Endothelial cell (in vitro differentiated cells): ENCODE measurements around the gene KHSRP. TPM values are rescaled to one million over a fixed set of nuclear protein-coding genes. Genes with fewer than 3 reads are reported as not detected.
A peak's percentile ranks its signal among the peaks of the same experiment; 100 is the strongest.

Experiments used
- DNase-seq: peaks from one replicate; pipeline ENCODE4 v3.0.0; 2021; ENCODE audit warnings: low spot score
- H3K27ac Mint-ChIP-seq: one replicate; pipeline ENCODE4 v1.8.0; 2021; ENCODE audit warnings: mixed read lengths, inconsistent platforms; ENCODE audit not compliant: unreplicated experiment
- H3K27me3 Mint-ChIP-seq: one replicate; pipeline ENCODE4 v1.8.0; 2021; ENCODE audit warnings: mild to moderate bottlenecking, moderate library complexity, mixed read lengths, inconsistent platforms; ENCODE audit not compliant: unreplicated experiment
- H3K36me3 Mint-ChIP-seq: one replicate; pipeline ENCODE4 v1.8.0; 2021; ENCODE audit warnings: mild to moderate bottlenecking, low read depth, mixed read lengths, inconsistent platforms; ENCODE audit not compliant: unreplicated experiment
- H3K4me1 Mint-ChIP-seq: one replicate; pipeline ENCODE4 v1.8.0; 2021; ENCODE audit warnings: mild to moderate bottlenecking, mixed read lengths, inconsistent platforms; ENCODE audit not compliant: unreplicated experiment
- H3K4me3 Mint-ChIP-seq: one replicate; pipeline ENCODE4 v1.8.0; 2021; ENCODE audit warnings: mild to moderate bottlenecking, mixed read lengths, inconsistent platforms; ENCODE audit not compliant: unreplicated experiment
- H3K9me3 Mint-ChIP-seq: one replicate; pipeline ENCODE4 v1.8.0; 2021; ENCODE audit warnings: mixed read lengths, inconsistent platforms; ENCODE audit not compliant: unreplicated experiment
- CTCF ChIP-seq: fragments of 200-600 bp; sonication (generic); IDR thresholded peaks from one replicate; pipeline ENCODE4 v1.5.0; 2021; ENCODE audit warnings: antibody characterized with exemption; ENCODE audit not compliant: unreplicated experiment
- total RNA-seq: library from RNA; stranded (reverse); fragmentation: NEBNext Ultra II Directional; extraction: Animal tissue kit (Norgen Biotek cat#: 25700); gene quantifications from one replicate; pipeline ENCODE4 v1.2.1, GENCODE V29; 2021; ENCODE audit not compliant: unreplicated experiment

KHSRP gene
- total RNA-seq, 1 donor from 2014 or later = 290 TPM

GRCh38 chr19:6378041-6378440 lies 46.6 kb downstream of the KHSRP start:
- TF ChIP-seq CTCF = no peak
- Mint-ChIP-seq H3K9me3 (no peaks in the 10 kb centered on the region), H3K27me3 (peaks cover 7% of the 10 kb centered on the region), H3K4me1 (peaks cover 3% of the 10 kb centered on the region), H3K4me3 (no peak overlapping the region), H3K27ac (no peak overlapping the region), H3K36me3 (peaks cover 35% of the 10 kb centered on the region)
- DNase-seq = no peak

GRCh38 chr19:6376512-6377190 lies 48.0 kb downstream of the KHSRP start:
- H3K36me3 Mint-ChIP-seq = peaks cover 32% of the 10 kb centered on the region
- H3K4me3 Mint-ChIP-seq = no peak overlapping the region
- H3K9me3 Mint-ChIP-seq = no peaks in the 10 kb centered on the region
- peaks cover 11% of the 10 kb centered on the region for H3K27me3 Mint-ChIP-seq
- no peak for DNase-seq
- peaks cover 8% of the 10 kb centered on the region for H3K4me1 Mint-ChIP-seq
- no peak overlapping the region for H3K27ac Mint-ChIP-seq
- TF ChIP-seq CTCF = no peak

- H3K4me3 Mint-ChIP-seq = no peak within 1 kb of the TSS
- H3K9me3 Mint-ChIP-seq = no peaks in the 10 kb centered on the region
- DNase-seq = no peak
- no peak for TF ChIP-seq CTCF
- peaks cover 23% of the 10 kb centered on the region for H3K36me3 Mint-ChIP-seq
- H3K4me1 Mint-ChIP-seq = peaks cover 8% of the 10 kb centered on the region
- H3K27ac Mint-ChIP-seq = no peak within 1 kb of the TSS
- H3K27me3 Mint-ChIP-seq = peaks cover 11% of the 10 kb centered on the region
These were observed 49.1 kb downstream of the KHSRP start, which contains the start of gene PSPN for GRCh38 chr19:6375411-6376010. Gene PSPN (minus strand): TSS chr19:6375933. CDS start chr19:6375849, 84 bp downstream.

GRCh38 chr19:6374711-6375410 lies 49.8 kb downstream of the KHSRP start:
- Mint-ChIP-seq H3K27ac (no peak overlapping the region), H3K36me3 (peaks cover 17% of the 10 kb centered on the region), H3K4me1 (peaks cover 8% of the 10 kb centered on the region), H3K9me3 (no peaks in the 10 kb centered on the region), H3K4me3 (peak overlapping the region; percentile 31), H3K27me3 (peaks cover 12% of the 10 kb centered on the region)
- TF ChIP-seq CTCF = no peak
- no peak for DNase-seq
